IMR-90 (cell line): ENCODE results near the gene CLUH. TPM values are rescaled to one million over a fixed set of nuclear protein-coding genes. Genes with fewer than 3 reads are reported as not detected.

Experiments used
- ATAC-seq: fragments of 200-7000 bp; cut with Tn5 transposase; 2 replicates; pipeline ENCODE4 v1.9.1; 2020; ENCODE audit warnings: low read depth, mild to moderate bottlenecking, moderate library complexity
- BruUV-seq: library from RNA; stranded (reverse); fragments of 400-500 nt; replicated peaks from 2 replicates; lab custom pipeline; 2021; lab: Mats Ljungman, UMichigan
- CTCF ChIA-PET: fragments of 300-600 bp; formaldehyde crosslinking; extraction: SDS; loops from one replicate; lab custom pipeline; 2021; ENCODE audit warnings: antibody characterized with exemption; lab: Yijun Ruan, JAX
- POLR2A ChIA-PET: fragments of 300-600 bp; sonication (Branson Sonifier 250); formaldehyde crosslinking; loops from one replicate; lab custom pipeline; 2022; ENCODE audit warnings: antibody characterized with exemption; ENCODE audit not compliant: unreplicated experiment; lab: Charles Lee
- DNase-seq: peaks from one replicate; pipeline ENCODE4 v3.0.0; 2013
- H2AFZ ChIP-seq: replicated peaks from 2 replicates; pipeline ENCODE3; 2013; ENCODE audit warnings: low read length, mild to moderate bottlenecking; ENCODE audit not compliant: poor library complexity
- H2AK5ac ChIP-seq: 2 replicates; pipeline ENCODE4 v1.6.1; 2013; ENCODE audit warnings: low read depth, low read length, inconsistent platforms
- H2AK9ac ChIP-seq: replicated peaks from 2 replicates; pipeline ENCODE3; 2013; ENCODE audit warnings: mild to moderate bottlenecking, low read depth, low read length, moderate library complexity; ENCODE audit not compliant: poor library complexity
- H2BK120ac ChIP-seq: 2 replicates; pipeline ENCODE4 v1.6.1; 2013; ENCODE audit warnings: low read depth, low read length, inconsistent platforms
- H2BK15ac ChIP-seq: 3 replicates; pipeline ENCODE4 v1.6.1; 2013; ENCODE audit warnings: low read depth, low read length, inconsistent platforms
- H2BK20ac ChIP-seq: 2 replicates; pipeline ENCODE4 v1.6.1; 2013; ENCODE audit warnings: low read depth, mild to moderate bottlenecking, inconsistent platforms, low read length, moderate library complexity
- H2BK5ac ChIP-seq: 2 replicates; pipeline ENCODE4 v1.6.1; 2013; ENCODE audit warnings: mild to moderate bottlenecking, low read depth, low read length, inconsistent platforms; ENCODE audit not compliant: poor library complexity, severe bottlenecking
- H3K14ac ChIP-seq: replicated peaks from 2 replicates; pipeline ENCODE4 v1.6.1; 2013; ENCODE audit warnings: low read depth, low read length, inconsistent platforms
- H3K18ac ChIP-seq: 2 replicates; pipeline ENCODE4 v1.6.1; 2013; ENCODE audit warnings: low read depth, low read length, control low read depth
- H3K23ac ChIP-seq: 2 replicates; pipeline ENCODE4 v1.6.1; 2013; ENCODE audit warnings: low read depth, low read length, inconsistent platforms
- H3K27ac ChIP-seq: 2 replicates; pipeline ENCODE4 v1.5.1; 2013; ENCODE audit warnings: mild to moderate bottlenecking, control low read depth, low read length; ENCODE audit not compliant: insufficient read depth
- H3K27me3 ChIP-seq: 2 replicates; pipeline ENCODE4 v1.6.1; 2013; ENCODE audit warnings: low read length; ENCODE audit not compliant: control insufficient read depth, insufficient read depth
- H3K36me3 ChIP-seq: 2 replicates; pipeline ENCODE4 v1.6.1; 2013; ENCODE audit warnings: low read length, mixed read lengths; ENCODE audit not compliant: control insufficient read depth, insufficient read depth
- H3K4ac ChIP-seq: 2 replicates; pipeline ENCODE4 v1.6.1; 2013; ENCODE audit warnings: low read depth, low read length, inconsistent platforms
- H3K4me1 ChIP-seq: 2 replicates; pipeline ENCODE4 v1.6.1; 2013; ENCODE audit warnings: low read length, mixed read lengths; ENCODE audit not compliant: control insufficient read depth, insufficient read depth
- H3K4me2 ChIP-seq: 2 replicates; pipeline ENCODE4 v1.6.1; 2013; ENCODE audit warnings: low read depth, mild to moderate bottlenecking, control low read depth, low read length, moderate library complexity
- H3K4me3 ChIP-seq: 2 replicates; pipeline ENCODE4 v1.5.1; 2013; ENCODE audit warnings: low read depth, mild to moderate bottlenecking, control low read depth, low read length, moderate library complexity; ENCODE audit not compliant: insufficient read depth
- H3K56ac ChIP-seq: 2 replicates; pipeline ENCODE4 v1.6.1; 2013; ENCODE audit warnings: low read length, inconsistent platforms; ENCODE audit not compliant: insufficient read depth; ENCODE audit errors: extremely low read depth
- H3K79me1 ChIP-seq, 2 experiments: 2 replicates each; pipeline ENCODE4 v1.6.1; 2013; ENCODE audit warnings: low read length in 2 of 2, inconsistent platforms in 1 of 2, low read depth in 1 of 2
- H3K9ac ChIP-seq: 2 replicates; pipeline ENCODE4 v1.6.1; 2013; ENCODE audit warnings: low read depth, low read length, control low read depth
- H3K9me1 ChIP-seq: 2 replicates; pipeline ENCODE4 v1.6.1; 2013; ENCODE audit warnings: low read length, inconsistent platforms; ENCODE audit not compliant: insufficient read depth
- H3K9me3 ChIP-seq: 2 replicates; pipeline ENCODE4 v1.6.1; 2013; ENCODE audit warnings: low read length; ENCODE audit not compliant: control insufficient read depth, insufficient read depth
- H4K20me1 ChIP-seq: 2 replicates; pipeline ENCODE4 v1.6.1; 2013; ENCODE audit warnings: low read length, inconsistent platforms; ENCODE audit not compliant: insufficient read depth
- H4K5ac ChIP-seq: 2 replicates; pipeline ENCODE4 v1.6.1; 2013; ENCODE audit warnings: mild to moderate bottlenecking, low read depth, low read length, control low read depth
- H4K8ac ChIP-seq, 2 experiments: 2 replicates each; pipeline ENCODE4 v1.6.1; 2013; ENCODE audit warnings: low read depth in 2 of 2, low read length in 2 of 2, control low read depth in 1 of 2, inconsistent platforms in 1 of 2
- H4K91ac ChIP-seq: 2 replicates; pipeline ENCODE4 v1.6.1; 2013; ENCODE audit warnings: low read depth, low read length, inconsistent platforms; ENCODE audit not compliant: insufficient read depth
- BHLHE40 ChIP-seq: fragments of 150-350 bp; IDR thresholded peaks from 2 replicates; pipeline ENCODE4 v1.6.1; 2016; ENCODE audit warnings: mild to moderate bottlenecking, low read depth, low read length
- CEBPB ChIP-seq: IDR thresholded peaks from 2 replicates; pipeline ENCODE4 v1.6.1; 2012; ENCODE audit warnings: low read depth, low read length, improper control_type of control experiment
- CHD1 ChIP-seq: IDR thresholded peaks from 2 replicates; pipeline ENCODE4 v1.6.1; 2012; ENCODE audit warnings: low read depth, low read length, improper control_type of control experiment
- CTCF ChIP-seq: conservative IDR thresholded peaks from 2 replicates; pipeline ENCODE4 v1.5.1; 2012; ENCODE audit warnings: mild to moderate bottlenecking, low read depth, low read length, improper control_type of control experiment
- ELK1 ChIP-seq: fragments of 150-350 bp; IDR thresholded peaks from 2 replicates; pipeline ENCODE4 v1.6.1; 2016; ENCODE audit warnings: low read depth, mild to moderate bottlenecking, low read length, moderate library complexity, borderline replicate concordance
- FOS ChIP-seq: fragments of 150-350 bp; IDR thresholded peaks from 2 replicates; pipeline ENCODE4 v1.6.1; 2016; ENCODE audit warnings: low read depth, low read length
- MAFK ChIP-seq: IDR thresholded peaks from 2 replicates; pipeline ENCODE4 v1.6.1; 2012; ENCODE audit warnings: low read depth, low read length, improper control_type of control experiment
- MXI1 ChIP-seq: IDR thresholded peaks from 2 replicates; pipeline ENCODE4 v1.6.1; 2012; ENCODE audit warnings: low read depth, mild to moderate bottlenecking, low read length, moderate library complexity, borderline replicate concordance
- NFE2L2 ChIP-seq: fragments of 150-350 bp; IDR thresholded peaks from 2 replicates; pipeline ENCODE4 v1.6.1; 2016; ENCODE audit warnings: low read depth, mild to moderate bottlenecking, low read length
- POLR2A ChIP-seq: IDR thresholded peaks from 2 replicates; pipeline ENCODE4 v1.6.1; 2012; ENCODE audit warnings: mild to moderate bottlenecking, low read depth, low read length
- RCOR1 ChIP-seq: IDR thresholded peaks from 2 replicates; pipeline ENCODE4 v1.6.1; 2012; ENCODE audit warnings: mild to moderate bottlenecking, low read length, improper control_type of control experiment; ENCODE audit not compliant: insufficient replicate concordance
- RFX5 ChIP-seq: IDR thresholded peaks from 2 replicates; pipeline ENCODE4 v1.8.0; 2012; ENCODE audit warnings: low read depth, mild to moderate bottlenecking, low read length, moderate library complexity
- SMC3 ChIP-seq: fragments of 150-350 bp; IDR thresholded peaks from 2 replicates; pipeline ENCODE4 v1.6.1; 2016; ENCODE audit warnings: low read depth, mild to moderate bottlenecking, antibody characterized with exemption, low read length, moderate library complexity
- USF2 ChIP-seq: fragments of 150-350 bp; IDR thresholded peaks from 2 replicates; pipeline ENCODE4 v1.6.1; 2017; ENCODE audit warnings: mild to moderate bottlenecking, antibody characterized with exemption, low read length, low read depth
- WGBS, 2 experiments: methylation state at CpG; one replicate each; pipeline versions ENCODE4 v1.1.5 to v1.1.7; 2013; ENCODE audit warnings: missing lambda C conversion rate in 2 of 2; ENCODE audit not compliant: insufficient read length in 1 of 2; ENCODE audit errors: extremely low coverage in 2 of 2; 5-methylcytosine and 5-hydroxymethylcytosine counted together
- dilution Hi-C: fragments of 300-500 bp; cut with HindIII; formaldehyde crosslinking; loops from one replicate; pipeline ENCODE4 v1.14.3; 2018; ENCODE audit warnings: low sequenced_read_pairs; ENCODE audit not compliant: unreplicated experiment
- in situ Hi-C: fragments of 300-500 bp; cut with MboI; formaldehyde crosslinking; loops from 3 replicates; pipeline ENCODE4 v1.14.3; 2019; ENCODE audit warnings: low sequenced_read_pairs, inconsistent platforms, mixed read lengths
- intact Hi-C: fragments of 100-400 bp; cut with micrococcal nuclease; formaldehyde crosslinking; loops from 2 replicates; pipeline ENCODE4 v1.10.0; 2022
- polyA plus RNA-seq, 3 experiments: library from polyadenylated mRNA; depleted of rRNA; stranded (reverse); fragments of >200 nt; gene quantifications; 2 replicates each; pipeline ENCODE4 v1.2.3, GENCODE V29; 2012; ENCODE audit warnings: low replicate concordance in 1 of 3
- total RNA-seq: library from RNA; depleted of rRNA; stranded (reverse); fragments of >200 nt; gene quantifications from 2 replicates; pipeline ENCODE4 v1.2.3, GENCODE V29; 2012

Gene CLUH
- total and polyA plus RNA-seq, 2 of the 4 experiments (the other 2 are of a cell fraction): 12.9 to 42.0 TPM

GRCh38 chr17:2704031-2704889, 7.3 kb downstream of the CLUH start:
- intact Hi-C loops: no loop called here
- ChIA-PET CTCF (no interaction called here), POLR2A (no interaction called here)
- H2BK20ac ChIP-seq: no peak overlapping the region
- no peak overlapping the region for H3K23ac ChIP-seq
- no peaks in the 10 kb centered on the region for H3K27me3 ChIP-seq
- no peak overlapping the region for H4K91ac ChIP-seq
- peaks cover 4% of the 10 kb centered on the region; the same call in 1 of the 2 replicates for H3K9me1 ChIP-seq
- no peak overlapping the region for H3K4me3 ChIP-seq
- H2BK5ac ChIP-seq: peak overlapping the region; percentile 8
- no TSS peak for BruUV-seq
- H2AFZ ChIP-seq: no peak overlapping the region
- WGBS, 2 experiments: 92% methylated on average over 25 of the region's 38 CpGs; no CpG with 5 or more reads in 1 of the 2 experiments
- H2AK9ac ChIP-seq: no peak overlapping the region
- no peak overlapping the region for H3K27ac ChIP-seq
- H4K8ac ChIP-seq: no peak overlapping the region
- H3K14ac ChIP-seq: no peak overlapping the region
- H3K9me3 ChIP-seq: no peaks in the 10 kb centered on the region
- H3K4me2 ChIP-seq: no peak overlapping the region
- no peak overlapping the region; the same call in 1 of the 2 replicates for H2AK5ac ChIP-seq
- no peak overlapping the region for H4K5ac ChIP-seq
- no peak overlapping the region for H2BK120ac ChIP-seq
- no peak overlapping the region for H3K4ac ChIP-seq
- no peak overlapping the region for H3K18ac ChIP-seq
- TF ChIP-seq ELK1 (no peak), CTCF (no peak), BHLHE40 (no peak), POLR2A (no peak), USF2 (no peak), CEBPB (no peak), RFX5 (no peak), MXI1 (no peak), SMC3 (no peak), CHD1 (no peak), RCOR1 (no peak), FOS (no peak), MAFK (no peak), NFE2L2 (no peak)
- H3K36me3 ChIP-seq: peaks cover 36% of the 10 kb centered on the region
- H3K79me1 ChIP-seq: peaks cover 11 to 62% of the 10 kb centered on the region in 2 experiments
- H3K4me1 ChIP-seq: peaks cover 19% of the 10 kb centered on the region
- DNase-seq (no peak), ATAC-seq (no peak)
- no peak overlapping the region for H3K56ac ChIP-seq
- in situ Hi-C loops: no loop called here
- H2BK15ac ChIP-seq: no peak overlapping the region
- H3K9ac ChIP-seq: no peak overlapping the region
- H4K20me1 ChIP-seq: peaks cover 62% of the 10 kb centered on the region
- dilution Hi-C loops: no loop called here
